OCI-LY1 (cell line): ENCODE data around the gene CIBAR2.

Source experiments
- H2AFZ ChIP-seq: fragments of 200-600 bp; sonication (generic), shearing (Covaris generic); 2 replicates; pipeline ENCODE4 v1.6.0; 2014; ENCODE audit warnings: antibody characterized with exemption, mild to moderate bottlenecking, low read length
- H3F3A ChIP-seq: fragments of 200-600 bp; sonication (generic), shearing (Covaris generic); 2 replicates; pipeline ENCODE4 v1.6.0; 2014; ENCODE audit warnings: mild to moderate bottlenecking, antibody characterized with exemption, low read length, moderate library complexity; ENCODE audit not compliant: insufficient read depth
- H3K27ac ChIP-seq: fragments of 200-600 bp; sonication (generic); 2 replicates; pipeline ENCODE4 v1.5.1; 2014; ENCODE audit warnings: low read length, mixed run types, mild to moderate bottlenecking, low read depth; ENCODE audit not compliant: poor library complexity, severe bottlenecking
- H3K27me3 ChIP-seq: fragments of 200-600 bp; sonication (generic); 2 replicates; pipeline ENCODE4 v1.6.0; 2014; ENCODE audit warnings: antibody characterized with exemption, mild to moderate bottlenecking, low read length, moderate library complexity; ENCODE audit not compliant: insufficient read depth
- H3K36me3 ChIP-seq: fragments of 200-600 bp; sonication (generic); 2 replicates; pipeline ENCODE4 v1.6.1; 2014; ENCODE audit warnings: mild to moderate bottlenecking, antibody characterized with exemption, low read length, moderate library complexity, mixed read lengths; ENCODE audit not compliant: insufficient read depth
- H3K4me1 ChIP-seq: fragments of 200-600 bp; sonication (generic); 2 replicates; pipeline ENCODE4 v1.5.1; 2014; ENCODE audit warnings: mild to moderate bottlenecking, low read length, moderate library complexity; ENCODE audit not compliant: insufficient read depth, severe bottlenecking
- H3K4me2 ChIP-seq: fragments of 200-600 bp; sonication (generic), shearing (Covaris generic); 2 replicates; pipeline ENCODE4 v1.6.1; 2014; ENCODE audit warnings: low read length
- H3K4me3 ChIP-seq: fragments of 200-600 bp; sonication (generic); 2 replicates; pipeline ENCODE4 v1.5.1; 2014; ENCODE audit warnings: low read length, low read depth, mild to moderate bottlenecking, mixed read lengths; ENCODE audit not compliant: poor library complexity, severe bottlenecking
- H3K79me2 ChIP-seq: fragments of 200-600 bp; shearing (Covaris generic); 2 replicates; pipeline ENCODE4 v1.6.1; 2016; ENCODE audit warnings: mixed run types, low read length, mixed read lengths; ENCODE audit not compliant: insufficient read depth
- H3K9ac ChIP-seq: fragments of 200-600 bp; sonication (generic), shearing (Covaris generic); 2 replicates; pipeline ENCODE4 v1.6.1; 2014; ENCODE audit warnings: mild to moderate bottlenecking, low read length, mixed read lengths
- H3K9me2 ChIP-seq: fragments of 200-600 bp; sonication (generic), shearing (Covaris generic); 2 replicates; pipeline ENCODE4 v1.6.1; 2014; ENCODE audit warnings: low read depth, mild to moderate bottlenecking, low read length, mixed read lengths
- H3K9me3 ChIP-seq: fragments of 200-600 bp; shearing (Covaris generic); 2 replicates; pipeline ENCODE4 v1.6.1; 2014; ENCODE audit warnings: low read length, mixed read lengths
- H4K20me1 ChIP-seq: fragments of 200-600 bp; sonication (generic), shearing (Covaris generic); 2 replicates; pipeline ENCODE4 v1.6.0; 2016; ENCODE audit warnings: mild to moderate bottlenecking, low read length; ENCODE audit not compliant: insufficient read depth
- EZH2 ChIP-seq: fragments of 200-600 bp; sonication (generic), shearing (Covaris generic); IDR thresholded peaks from 2 replicates; pipeline ENCODE4 v1.8.0; 2017; ENCODE audit warnings: borderline replicate concordance, mixed run types, mild to moderate bottlenecking, antibody characterized with exemption, low read length, moderate library complexity, mixed read lengths
- TF ChIP-seq, protein P1 (sequence below): fragments of 200-600 bp; sonication (generic), shearing (Covaris generic); IDR thresholded peaks from 2 replicates; pipeline ENCODE4 v1.5.1; 2017; ENCODE audit warnings: mild to moderate bottlenecking, antibody characterized with exemption, low read length, moderate library complexity, mixed read lengths

CIBAR2 gene

DNA sequence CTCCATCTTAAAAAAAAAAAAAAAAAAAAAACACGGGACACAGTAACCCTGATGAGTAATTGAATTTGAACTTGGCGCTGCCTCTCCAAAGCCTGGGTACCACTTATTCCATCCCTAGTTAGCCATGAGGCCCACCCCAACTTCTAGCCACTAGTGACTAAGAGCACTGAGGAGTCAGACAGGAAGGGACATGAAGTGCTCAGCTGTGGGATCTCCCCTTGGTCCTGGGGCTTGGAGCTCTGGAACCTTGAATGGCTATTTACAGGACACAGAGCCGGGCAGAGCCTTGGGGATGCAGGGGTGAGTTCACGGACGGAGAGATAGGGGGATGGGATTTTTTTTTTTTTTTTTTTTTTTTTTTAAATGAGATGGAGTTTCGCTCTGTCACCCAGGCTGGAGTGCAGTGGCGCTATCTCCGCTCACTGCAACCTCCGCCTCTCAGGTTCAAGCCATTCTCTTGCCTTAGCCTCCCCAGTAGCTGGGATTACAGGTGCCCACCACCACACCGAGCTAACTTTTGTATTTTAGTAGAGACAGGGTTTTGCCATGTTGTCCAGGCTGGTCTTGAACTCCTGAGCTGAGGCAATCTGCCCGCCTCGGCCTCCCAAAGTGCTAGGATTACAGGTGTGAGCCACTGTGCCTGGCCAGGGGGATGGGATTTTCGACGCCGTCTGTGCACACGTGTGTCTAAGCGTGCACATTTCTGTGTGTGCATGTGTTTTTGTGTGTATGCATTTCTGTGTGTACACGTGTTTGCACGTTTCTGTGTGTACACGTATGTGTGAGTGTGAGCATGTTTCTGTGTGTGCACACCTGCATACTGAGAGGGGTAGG, 20.4 kb upstream of the CIBAR2 start:
- H3K27ac ChIP-seq = no peak overlapping the region
- H3K4me3 ChIP-seq = no peak overlapping the region
- H3F3A ChIP-seq = no peaks in the 10 kb centered on the region
- TF ChIP-seq, protein P1, sequence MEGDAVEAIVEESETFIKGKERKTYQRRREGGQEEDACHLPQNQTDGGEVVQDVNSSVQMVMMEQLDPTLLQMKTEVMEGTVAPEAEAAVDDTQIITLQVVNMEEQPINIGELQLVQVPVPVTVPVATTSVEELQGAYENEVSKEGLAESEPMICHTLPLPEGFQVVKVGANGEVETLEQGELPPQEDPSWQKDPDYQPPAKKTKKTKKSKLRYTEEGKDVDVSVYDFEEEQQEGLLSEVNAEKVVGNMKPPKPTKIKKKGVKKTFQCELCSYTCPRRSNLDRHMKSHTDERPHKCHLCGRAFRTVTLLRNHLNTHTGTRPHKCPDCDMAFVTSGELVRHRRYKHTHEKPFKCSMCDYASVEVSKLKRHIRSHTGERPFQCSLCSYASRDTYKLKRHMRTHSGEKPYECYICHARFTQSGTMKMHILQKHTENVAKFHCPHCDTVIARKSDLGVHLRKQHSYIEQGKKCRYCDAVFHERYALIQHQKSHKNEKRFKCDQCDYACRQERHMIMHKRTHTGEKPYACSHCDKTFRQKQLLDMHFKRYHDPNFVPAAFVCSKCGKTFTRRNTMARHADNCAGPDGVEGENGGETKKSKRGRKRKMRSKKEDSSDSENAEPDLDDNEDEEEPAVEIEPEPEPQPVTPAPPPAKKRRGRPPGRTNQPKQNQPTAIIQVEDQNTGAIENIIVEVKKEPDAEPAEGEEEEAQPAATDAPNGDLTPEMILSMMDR = no peak
- no peaks in the 10 kb centered on the region for H3K79me2 ChIP-seq
- no peaks in the 10 kb centered on the region for H3K9me3 ChIP-seq
- no peak overlapping the region for H2AFZ ChIP-seq
- no peaks in the 10 kb centered on the region for H3K36me3 ChIP-seq
- no peaks in the 10 kb centered on the region for H3K4me1 ChIP-seq
- no peak overlapping the region for H3K9ac ChIP-seq
- no peaks in the 10 kb centered on the region for H3K9me2 ChIP-seq
- H3K27me3 ChIP-seq = peaks cover 5% of the 10 kb centered on the region; the same call in 1 of the 2 replicates
- H4K20me1 ChIP-seq = no peaks in the 10 kb centered on the region
- no peak overlapping the region for H3K4me2 ChIP-seq

DNA sequence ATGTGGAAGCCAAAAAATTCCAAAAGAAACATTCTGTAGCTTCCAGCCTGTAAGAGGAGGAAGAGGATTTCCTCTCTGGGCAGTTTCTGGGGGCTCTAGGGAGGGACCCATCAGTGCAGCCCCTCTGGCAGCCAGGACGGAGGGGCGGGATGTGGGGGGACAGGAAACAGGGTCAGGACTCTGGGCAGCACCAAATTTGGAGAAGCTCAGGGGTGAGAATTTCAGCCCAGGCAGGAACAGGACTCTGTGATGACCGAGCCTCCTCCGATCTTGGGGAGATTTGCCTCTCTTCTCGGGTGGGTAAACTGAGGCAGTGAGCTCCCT, 18.4 kb upstream of the CIBAR2 start:
- Histone ChIP-seq H4K20me1 (no peaks in the 10 kb centered on the region), H3K9me3 (no peaks in the 10 kb centered on the region)

DNA sequence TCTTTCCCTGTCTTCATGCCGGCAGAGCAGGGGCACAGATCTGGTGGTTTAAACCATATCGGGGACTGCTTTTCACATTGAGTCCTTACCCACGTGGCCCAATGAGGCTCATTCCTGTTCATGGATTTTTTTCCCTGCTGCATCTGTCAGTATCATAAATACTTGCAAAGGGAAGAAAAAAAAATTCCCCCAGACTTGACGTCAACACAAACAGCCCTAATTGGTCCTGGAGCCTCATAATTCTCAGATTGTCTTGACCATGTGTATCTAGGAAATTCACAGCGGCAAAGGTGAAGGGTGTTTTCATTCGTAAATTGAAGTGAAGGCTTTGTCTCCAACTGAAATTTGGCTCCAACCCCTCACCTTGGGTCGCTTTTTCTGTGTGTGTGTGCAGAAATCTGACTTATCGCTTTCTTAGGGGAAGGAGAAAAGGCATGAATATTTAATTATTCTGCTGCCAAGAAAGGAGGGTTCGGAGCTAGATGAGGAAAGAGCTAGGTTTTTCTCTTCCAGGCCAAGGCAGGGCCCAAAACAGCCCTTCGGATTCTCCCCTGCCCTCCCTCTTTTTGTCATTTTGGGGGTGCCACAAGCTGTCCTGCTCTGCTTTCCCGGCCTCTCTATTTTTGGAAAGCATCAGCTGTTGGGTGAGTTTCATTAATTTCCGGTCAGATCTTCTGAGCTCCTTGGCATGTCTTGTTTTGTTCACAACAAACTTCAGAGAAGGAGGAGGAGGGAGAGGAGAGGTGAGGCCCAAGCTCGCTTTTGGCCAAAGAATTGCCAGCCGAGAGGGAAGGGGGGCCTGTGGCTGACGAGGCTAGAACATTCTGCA, 17.8 kb upstream of the CIBAR2 start:
- Histone ChIP-seq H4K20me1 (no peaks in the 10 kb centered on the region), H3K9ac (no peak overlapping the region), H3K4me1 (no peaks in the 10 kb centered on the region), H3K9me2 (no peaks in the 10 kb centered on the region), H3K4me2 (no peak overlapping the region), H3K36me3 (no peaks in the 10 kb centered on the region), H3K9me3 (no peaks in the 10 kb centered on the region), H3K27me3 (peaks cover 2% of the 10 kb centered on the region; the same call in 1 of the 2 replicates), H3K4me3 (no peak overlapping the region), H3F3A (no peaks in the 10 kb centered on the region), H3K27ac (no peak overlapping the region), H3K79me2 (no peaks in the 10 kb centered on the region), H2AFZ (no peak overlapping the region)
- TF ChIP-seq, protein P1 = no peak
- no peak for TF ChIP-seq EZH2

More for the DNA sequence above, 18.4 kb upstream of the CIBAR2 start:
- no peaks in the 10 kb centered on the region for H3K4me1 ChIP-seq
- H2AFZ ChIP-seq = no peak overlapping the region
- H3K9ac ChIP-seq = no peak overlapping the region
- H3K27me3 ChIP-seq = no peaks in the 10 kb centered on the region; the same call in 1 of the 2 replicates
- H3K9me2 ChIP-seq = no peaks in the 10 kb centered on the region
- no peaks in the 10 kb centered on the region for H3K79me2 ChIP-seq
- no peaks in the 10 kb centered on the region for H3F3A ChIP-seq
- H3K4me3 ChIP-seq = no peak overlapping the region
- H3K4me2 ChIP-seq = no peak overlapping the region
- no peaks in the 10 kb centered on the region for H3K36me3 ChIP-seq
- H3K27ac ChIP-seq = no peak overlapping the region
- no peak for TF ChIP-seq EZH2
- TF ChIP-seq, protein P1 = no peak
